DOHH2 (cell line): ENCODE data around the gene NBPF14.
"Not testable (repeated sequence)": the region's sequence is repeated elsewhere in the genome, so short reads cannot be mapped to it uniquely, and the experiment has no call there.

Experiments used
- CTCF ChIP-seq: fragments of 200-600 bp; sonication (generic); IDR thresholded peaks from one replicate; pipeline ENCODE4 v1.5.1; 2014; ENCODE audit warnings: antibody characterized with exemption, mild to moderate bottlenecking, low read depth, low read length; ENCODE audit not compliant: poor library complexity, severe bottlenecking
- EZH2phosphoT487 ChIP-seq: fragments of 200-600 bp; sonication (generic); IDR thresholded peaks from 2 replicates; pipeline ENCODE4 v1.6.1; 2017; ENCODE audit warnings: borderline replicate concordance, mild to moderate bottlenecking, antibody characterized with exemption, low read length, moderate library complexity, mixed read lengths

- TF ChIP-seq CTCF, EZH2phosphoT487: not testable (repeated sequence)
Measured at GRCh38 chr1:148512571-148513184, 83.1 kb downstream of the NBPF14 start.
